Rectal smooth muscle tissue (tissue), 1 donor: Measurements from ENCODE around the gene NAV3.

Source experiments
- H3K27ac ChIP-seq: one replicate; pipeline ENCODE4 v1.7.0; 2013; ENCODE audit warnings: low read depth, low read length, inconsistent platforms
- H3K27me3 ChIP-seq: one replicate; pipeline ENCODE4 v1.7.0; 2013; ENCODE audit warnings: low read length; ENCODE audit not compliant: control insufficient read depth, insufficient read depth
- H3K36me3 ChIP-seq: one replicate; pipeline ENCODE4 v1.7.0; 2013; ENCODE audit warnings: low read length; ENCODE audit not compliant: control insufficient read depth, insufficient read depth
- H3K4me1 ChIP-seq: one replicate; pipeline ENCODE4 v1.7.0; 2013; ENCODE audit warnings: low read length; ENCODE audit not compliant: control insufficient read depth, insufficient read depth
- H3K4me3 ChIP-seq: one replicate; pipeline ENCODE4 v1.7.0; 2013; ENCODE audit warnings: low read length
- H3K9ac ChIP-seq: one replicate; pipeline ENCODE4 v1.7.0; 2013; ENCODE audit warnings: low read length

Gene NAV3

GRCh38 chr12:77941401-77941800 is 110.7 kb downstream of the NAV3 start:
- no peaks in the 10 kb centered on the region for H3K27me3 ChIP-seq
- no peak overlapping the region for H3K27ac ChIP-seq
- H3K4me1 ChIP-seq, result peaks cover 3% of the 10 kb centered on the region
- no peak overlapping the region for H3K4me3 ChIP-seq
- no peaks in the 10 kb centered on the region for H3K36me3 ChIP-seq
- no peak overlapping the region for H3K9ac ChIP-seq

- no peak overlapping the region for H3K4me3 ChIP-seq
- no peak overlapping the region for H3K27ac ChIP-seq
- H3K9ac ChIP-seq, result no peak overlapping the region
- H3K4me1 ChIP-seq, result peaks cover 3% of the 10 kb centered on the region
- no peaks in the 10 kb centered on the region for H3K36me3 ChIP-seq
- no peaks in the 10 kb centered on the region for H3K27me3 ChIP-seq
These were observed 112.8 kb downstream of the NAV3 start for GRCh38 chr12:77943466-77943865.

- Histone ChIP-seq H3K4me1 (no peaks in the 10 kb centered on the region), H3K9ac (no peak overlapping the region), H3K27ac (no peak overlapping the region), H3K27me3 (no peaks in the 10 kb centered on the region), H3K36me3 (no peaks in the 10 kb centered on the region), H3K4me3 (no peak overlapping the region)
These were observed 115.9 kb downstream of the NAV3 start for GRCh38 chr12:77946541-77947061.

GRCh38 chr12:77947330-77947729 is 116.6 kb downstream of the NAV3 start:
- Histone ChIP-seq H3K4me3 (no peak overlapping the region), H3K4me1 (no peaks in the 10 kb centered on the region), H3K27ac (no peak overlapping the region), H3K27me3 (no peaks in the 10 kb centered on the region), H3K9ac (no peak overlapping the region), H3K36me3 (no peaks in the 10 kb centered on the region)

GRCh38 chr12:77947746-77948145 is 117.1 kb downstream of the NAV3 start:
- no peak overlapping the region for H3K9ac ChIP-seq
- no peaks in the 10 kb centered on the region for H3K4me1 ChIP-seq
- H3K36me3 ChIP-seq, result no peaks in the 10 kb centered on the region
- H3K27ac ChIP-seq, result no peak overlapping the region
- H3K27me3 ChIP-seq, result no peaks in the 10 kb centered on the region
- H3K4me3 ChIP-seq, result no peak overlapping the region

- no peak overlapping the region for H3K27ac ChIP-seq
- no peaks in the 10 kb centered on the region for H3K36me3 ChIP-seq
- no peaks in the 10 kb centered on the region for H3K4me1 ChIP-seq
- no peaks in the 10 kb centered on the region for H3K27me3 ChIP-seq
- H3K9ac ChIP-seq, result no peak overlapping the region
- H3K4me3 ChIP-seq, result no peak overlapping the region
These were observed 119.2 kb downstream of the NAV3 start for GRCh38 chr12:77949943-77950342.

GRCh38 chr12:77953528-77954205 is 123.0 kb downstream of the NAV3 start:
- no peak overlapping the region for H3K27ac ChIP-seq
- H3K4me1 ChIP-seq, result no peaks in the 10 kb centered on the region
- H3K27me3 ChIP-seq, result no peaks in the 10 kb centered on the region
- H3K9ac ChIP-seq, result no peak overlapping the region
- H3K36me3 ChIP-seq, result no peaks in the 10 kb centered on the region
- no peak overlapping the region for H3K4me3 ChIP-seq

GRCh38 chr12:77954206-77954555 is 123.5 kb downstream of the NAV3 start:
- Histone ChIP-seq H3K4me3 (no peak overlapping the region), H3K4me1 (no peaks in the 10 kb centered on the region), H3K36me3 (no peaks in the 10 kb centered on the region), H3K27me3 (no peaks in the 10 kb centered on the region), H3K27ac (no peak overlapping the region), H3K9ac (no peak overlapping the region)

- no peaks in the 10 kb centered on the region for H3K27me3 ChIP-seq
- H3K27ac ChIP-seq, result no peak overlapping the region
- H3K9ac ChIP-seq, result no peak overlapping the region
- H3K36me3 ChIP-seq, result no peaks in the 10 kb centered on the region
- H3K4me1 ChIP-seq, result no peaks in the 10 kb centered on the region
- H3K4me3 ChIP-seq, result no peak overlapping the region
These were observed 126.4 kb downstream of the NAV3 start for GRCh38 chr12:77957062-77957461.

- Histone ChIP-seq H3K9ac (no peak overlapping the region), H3K27ac (no peak overlapping the region), H3K4me3 (no peak overlapping the region)
These were observed 133.0 kb downstream of the NAV3 start for GRCh38 chr12:77963576-77964178.

GRCh38 chr12:77965790-77966189 is 135.1 kb downstream of the NAV3 start:
- no peaks in the 10 kb centered on the region for H3K4me1 ChIP-seq
- H3K27me3 ChIP-seq, result no peaks in the 10 kb centered on the region
- no peak overlapping the region for H3K27ac ChIP-seq
- no peak overlapping the region for H3K4me3 ChIP-seq
- no peaks in the 10 kb centered on the region for H3K36me3 ChIP-seq
- H3K9ac ChIP-seq, result no peak overlapping the region

More at GRCh38 chr12:77963576-77964178, 133.0 kb downstream of the NAV3 start:
- Histone ChIP-seq H3K4me1 (no peaks in the 10 kb centered on the region), H3K36me3 (no peaks in the 10 kb centered on the region), H3K27me3 (no peaks in the 10 kb centered on the region)

GRCh38 chr12:77968021-77968420 is 137.3 kb downstream of the NAV3 start:
- no peaks in the 10 kb centered on the region for H3K36me3 ChIP-seq
- no peaks in the 10 kb centered on the region for H3K4me1 ChIP-seq
- H3K9ac ChIP-seq, result no peak overlapping the region
- no peaks in the 10 kb centered on the region for H3K27me3 ChIP-seq
- H3K27ac ChIP-seq, result no peak overlapping the region
- H3K4me3 ChIP-seq, result no peak overlapping the region

GRCh38 chr12:77968571-77968970 is 137.9 kb downstream of the NAV3 start:
- H3K36me3 ChIP-seq, result no peaks in the 10 kb centered on the region
- H3K4me3 ChIP-seq, result no peak overlapping the region
- no peaks in the 10 kb centered on the region for H3K4me1 ChIP-seq
- H3K27me3 ChIP-seq, result no peaks in the 10 kb centered on the region
- no peak overlapping the region for H3K27ac ChIP-seq
- no peak overlapping the region for H3K9ac ChIP-seq
